IMR-90 (cell line): ENCODE data around the gene FAM193A. TPM values are rescaled to one million over a fixed set of nuclear protein-coding genes. Genes with fewer than 3 reads are reported as not detected.

Experiments
- ATAC-seq: fragments of 200-7000 bp; cut with Tn5 transposase; 2 replicates; pipeline ENCODE4 v1.9.1; 2020; ENCODE audit warnings: low read depth, mild to moderate bottlenecking, moderate library complexity
- BruUV-seq: library from RNA; stranded (reverse); fragments of 400-500 nt; replicated peaks from 2 replicates; lab custom pipeline; 2021; lab: Mats Ljungman, UMichigan
- CTCF ChIA-PET: fragments of 300-600 bp; formaldehyde crosslinking; extraction: SDS; loops from one replicate; lab custom pipeline; 2021; ENCODE audit warnings: antibody characterized with exemption; lab: Yijun Ruan, JAX
- POLR2A ChIA-PET: fragments of 300-600 bp; sonication (Branson Sonifier 250); formaldehyde crosslinking; loops from one replicate; lab custom pipeline; 2022; ENCODE audit warnings: antibody characterized with exemption; ENCODE audit not compliant: unreplicated experiment; lab: Charles Lee
- DNase-seq: peaks from one replicate; pipeline ENCODE4 v3.0.0; 2013
- H2AFZ ChIP-seq: replicated peaks from 2 replicates; pipeline ENCODE3; 2013; ENCODE audit warnings: low read length, mild to moderate bottlenecking; ENCODE audit not compliant: poor library complexity
- H2AK5ac ChIP-seq: 2 replicates; pipeline ENCODE4 v1.6.1; 2013; ENCODE audit warnings: low read depth, low read length, inconsistent platforms
- H2AK9ac ChIP-seq: replicated peaks from 2 replicates; pipeline ENCODE3; 2013; ENCODE audit warnings: mild to moderate bottlenecking, low read depth, low read length, moderate library complexity; ENCODE audit not compliant: poor library complexity
- H2BK120ac ChIP-seq: 2 replicates; pipeline ENCODE4 v1.6.1; 2013; ENCODE audit warnings: low read depth, low read length, inconsistent platforms
- H2BK15ac ChIP-seq: 3 replicates; pipeline ENCODE4 v1.6.1; 2013; ENCODE audit warnings: low read depth, low read length, inconsistent platforms
- H2BK20ac ChIP-seq: 2 replicates; pipeline ENCODE4 v1.6.1; 2013; ENCODE audit warnings: low read depth, mild to moderate bottlenecking, inconsistent platforms, low read length, moderate library complexity
- H2BK5ac ChIP-seq: 2 replicates; pipeline ENCODE4 v1.6.1; 2013; ENCODE audit warnings: mild to moderate bottlenecking, low read depth, low read length, inconsistent platforms; ENCODE audit not compliant: poor library complexity, severe bottlenecking
- H3K14ac ChIP-seq: replicated peaks from 2 replicates; pipeline ENCODE4 v1.6.1; 2013; ENCODE audit warnings: low read depth, low read length, inconsistent platforms
- H3K18ac ChIP-seq: 2 replicates; pipeline ENCODE4 v1.6.1; 2013; ENCODE audit warnings: low read depth, low read length, control low read depth
- H3K23ac ChIP-seq: 2 replicates; pipeline ENCODE4 v1.6.1; 2013; ENCODE audit warnings: low read depth, low read length, inconsistent platforms
- H3K27ac ChIP-seq: 2 replicates; pipeline ENCODE4 v1.5.1; 2013; ENCODE audit warnings: mild to moderate bottlenecking, control low read depth, low read length; ENCODE audit not compliant: insufficient read depth
- H3K27me3 ChIP-seq: 2 replicates; pipeline ENCODE4 v1.6.1; 2013; ENCODE audit warnings: low read length; ENCODE audit not compliant: control insufficient read depth, insufficient read depth
- H3K36me3 ChIP-seq: 2 replicates; pipeline ENCODE4 v1.6.1; 2013; ENCODE audit warnings: low read length, mixed read lengths; ENCODE audit not compliant: control insufficient read depth, insufficient read depth
- H3K4ac ChIP-seq: 2 replicates; pipeline ENCODE4 v1.6.1; 2013; ENCODE audit warnings: low read depth, low read length, inconsistent platforms
- H3K4me1 ChIP-seq: 2 replicates; pipeline ENCODE4 v1.6.1; 2013; ENCODE audit warnings: low read length, mixed read lengths; ENCODE audit not compliant: control insufficient read depth, insufficient read depth
- H3K4me2 ChIP-seq: 2 replicates; pipeline ENCODE4 v1.6.1; 2013; ENCODE audit warnings: low read depth, mild to moderate bottlenecking, control low read depth, low read length, moderate library complexity
- H3K4me3 ChIP-seq: 2 replicates; pipeline ENCODE4 v1.5.1; 2013; ENCODE audit warnings: low read depth, mild to moderate bottlenecking, control low read depth, low read length, moderate library complexity; ENCODE audit not compliant: insufficient read depth
- H3K56ac ChIP-seq: 2 replicates; pipeline ENCODE4 v1.6.1; 2013; ENCODE audit warnings: low read length, inconsistent platforms; ENCODE audit not compliant: insufficient read depth; ENCODE audit errors: extremely low read depth
- H3K79me1 ChIP-seq, 2 experiments: 2 replicates each; pipeline ENCODE4 v1.6.1; 2013; ENCODE audit warnings: low read length in 2 of 2, inconsistent platforms in 1 of 2, low read depth in 1 of 2
- H3K9ac ChIP-seq: 2 replicates; pipeline ENCODE4 v1.6.1; 2013; ENCODE audit warnings: low read depth, low read length, control low read depth
- H3K9me1 ChIP-seq: 2 replicates; pipeline ENCODE4 v1.6.1; 2013; ENCODE audit warnings: low read length, inconsistent platforms; ENCODE audit not compliant: insufficient read depth
- H3K9me3 ChIP-seq: 2 replicates; pipeline ENCODE4 v1.6.1; 2013; ENCODE audit warnings: low read length; ENCODE audit not compliant: control insufficient read depth, insufficient read depth
- H4K20me1 ChIP-seq: 2 replicates; pipeline ENCODE4 v1.6.1; 2013; ENCODE audit warnings: low read length, inconsistent platforms; ENCODE audit not compliant: insufficient read depth
- H4K5ac ChIP-seq: 2 replicates; pipeline ENCODE4 v1.6.1; 2013; ENCODE audit warnings: mild to moderate bottlenecking, low read depth, low read length, control low read depth
- H4K8ac ChIP-seq, 2 experiments: 2 replicates each; pipeline ENCODE4 v1.6.1; 2013; ENCODE audit warnings: low read depth in 2 of 2, low read length in 2 of 2, control low read depth in 1 of 2, inconsistent platforms in 1 of 2
- H4K91ac ChIP-seq: 2 replicates; pipeline ENCODE4 v1.6.1; 2013; ENCODE audit warnings: low read depth, low read length, inconsistent platforms; ENCODE audit not compliant: insufficient read depth
- CTCF ChIP-seq: conservative IDR thresholded peaks from 2 replicates; pipeline ENCODE4 v1.5.1; 2012; ENCODE audit warnings: mild to moderate bottlenecking, low read depth, low read length, improper control_type of control experiment
- ELK1 ChIP-seq: fragments of 150-350 bp; IDR thresholded peaks from 2 replicates; pipeline ENCODE4 v1.6.1; 2016; ENCODE audit warnings: low read depth, mild to moderate bottlenecking, low read length, moderate library complexity, borderline replicate concordance
- MAZ ChIP-seq: IDR thresholded peaks from 2 replicates; pipeline ENCODE4 v1.6.1; 2012; ENCODE audit warnings: low read depth, mild to moderate bottlenecking, low read length, improper control_type of control experiment, moderate library complexity, borderline replicate concordance
- RCOR1 ChIP-seq: IDR thresholded peaks from 2 replicates; pipeline ENCODE4 v1.6.1; 2012; ENCODE audit warnings: mild to moderate bottlenecking, low read length, improper control_type of control experiment; ENCODE audit not compliant: insufficient replicate concordance
- SMC3 ChIP-seq: fragments of 150-350 bp; IDR thresholded peaks from 2 replicates; pipeline ENCODE4 v1.6.1; 2016; ENCODE audit warnings: low read depth, mild to moderate bottlenecking, antibody characterized with exemption, low read length, moderate library complexity
- WGBS, 2 experiments: methylation state at CpG; one replicate each; pipeline versions ENCODE4 v1.1.5 to v1.1.7; 2013; ENCODE audit warnings: missing lambda C conversion rate in 2 of 2; ENCODE audit not compliant: insufficient read length in 1 of 2; ENCODE audit errors: extremely low coverage in 2 of 2; 5-methylcytosine and 5-hydroxymethylcytosine counted together
- dilution Hi-C: fragments of 300-500 bp; cut with HindIII; formaldehyde crosslinking; loops from one replicate; pipeline ENCODE4 v1.14.3; 2018; ENCODE audit warnings: low sequenced_read_pairs; ENCODE audit not compliant: unreplicated experiment
- in situ Hi-C: fragments of 300-500 bp; cut with MboI; formaldehyde crosslinking; loops from 3 replicates; pipeline ENCODE4 v1.14.3; 2019; ENCODE audit warnings: low sequenced_read_pairs, inconsistent platforms, mixed read lengths
- intact Hi-C: fragments of 100-400 bp; cut with micrococcal nuclease; formaldehyde crosslinking; loops from 2 replicates; pipeline ENCODE4 v1.10.0; 2022
- polyA plus RNA-seq, 3 experiments: library from polyadenylated mRNA; depleted of rRNA; stranded (reverse); fragments of >200 nt; gene quantifications; 2 replicates each; pipeline ENCODE4 v1.2.3, GENCODE V29; 2012; ENCODE audit warnings: low replicate concordance in 1 of 3
- total RNA-seq: library from RNA; depleted of rRNA; stranded (reverse); fragments of >200 nt; gene quantifications from 2 replicates; pipeline ENCODE4 v1.2.3, GENCODE V29; 2012

Gene FAM193A
- total and polyA plus RNA-seq, 2 of the 4 experiments (the other 2 are of a cell fraction): 6.8 to 11.0 TPM

GRCh38 chr4:2497931-2498330 is 38.5 kb upstream of the FAM193A start:
- Histone ChIP-seq H3K9me1 (peaks cover 16% of the 10 kb centered on the region), H4K5ac (no peak overlapping the region), H3K18ac (no peak overlapping the region), H2BK20ac (no peak overlapping the region), H2AK5ac (no peak overlapping the region), H2BK5ac (no peak overlapping the region), H3K4me3 (no peak overlapping the region), H3K27ac (no peak overlapping the region), H3K4ac (no peak overlapping the region), H3K9me3 (no peaks in the 10 kb centered on the region), H4K91ac (no peak overlapping the region), H3K23ac (no peak overlapping the region), H3K14ac (no peak overlapping the region), H3K79me1 (peaks cover 45 to 72% of the 10 kb centered on the region in 2 experiments), H4K20me1 (peaks cover 44% of the 10 kb centered on the region), H3K4me2 (no peak overlapping the region), H4K8ac (no peak overlapping the region), H2BK120ac (no peak overlapping the region), H3K4me1 (peaks cover 2% of the 10 kb centered on the region), H2AK9ac (no peak overlapping the region), H3K9ac (no peak overlapping the region), H2AFZ (no peak overlapping the region), H3K56ac (no peak overlapping the region), H3K36me3 (peaks cover 57% of the 10 kb centered on the region), H3K27me3 (no peaks in the 10 kb centered on the region), H2BK15ac (no peak overlapping the region)
- ChIA-PET POLR2A (no interaction called here), CTCF (no interaction called here)
- DNase-seq (no peak), ATAC-seq (no peak)
- dilution Hi-C loops (no loop called here), intact Hi-C loops (no loop called here), in situ Hi-C loops (no loop called here)
- TF ChIP-seq ELK1: no peak
- TF ChIP-seq MAZ: no peak
- no peak for TF ChIP-seq SMC3
- TF ChIP-seq CTCF: no peak
- no peak for TF ChIP-seq RCOR1
- WGBS, 2 experiments: 100% methylated on average over 2 of the region's 9 CpGs; no CpG with 5 or more reads in 1 of the 2 experiments
- no TSS peak for BruUV-seq
